Colonic mucosa (tissue), 4 donors: ENCODE data around the gene TAF8. TPM values are rescaled to one million over a fixed set of nuclear protein-coding genes. Genes with fewer than 3 reads are reported as not detected.

Experiments used
- DNase-seq: peaks from one replicate; pipeline ENCODE4 v3.0.0-alpha.2; 2020
- H3K27ac ChIP-seq: fragments of 200-600 bp; one replicate; pipeline ENCODE4 v1.8.0; 2021
- H3K27me3 ChIP-seq: fragments of 200-600 bp; one replicate; pipeline ENCODE4 v1.8.0; 2021
- H3K36me3 ChIP-seq: fragments of 200-600 bp; one replicate; pipeline ENCODE4 v1.8.0; 2021
- H3K4me1 ChIP-seq: fragments of 200-600 bp; one replicate; pipeline ENCODE4 v1.8.0; 2021; ENCODE audit warnings: mild to moderate bottlenecking
- H3K4me3 ChIP-seq: fragments of 200-600 bp; one replicate; pipeline ENCODE4 v1.8.0; 2021
- H3K9ac ChIP-seq, 2 donors: one replicate each; pipeline ENCODE4 v1.7.0; 2013; ENCODE audit warnings: control low read depth in 2 of 2, low read depth in 2 of 2, low read length in 2 of 2
- H3K9me3 ChIP-seq: fragments of 200-600 bp; one replicate; pipeline ENCODE4 v1.8.0; 2021
- intact Hi-C: fragments of 100-400 bp; cut with DNase I; formaldehyde crosslinking; loops from one replicate; pipeline ENCODE4 v1.14.1; 2022
- total RNA-seq, 2 donors: library from RNA; stranded (reverse); fragmentation: NEBNext Ultra II Directional in 1 of 2; extraction: Animal tissue kit (Norgen Biotek cat#: 25700) in 1 of 2; gene quantifications; one replicate each; pipeline ENCODE4 v1.2.1, GENCODE V29; 2021
- TF ChIP-seq, protein P1 (sequence below): fragments of 200-600 bp; IDR thresholded peaks from one replicate; pipeline ENCODE4 v1.8.0; 2022; ENCODE audit warnings: antibody characterized with exemption, mild to moderate bottlenecking
- donor health status: healthy.
- donor health status: DM: no; HTN: no; CAD: no.
- donor health status: DM: no; HTN: no; CAD: no.

The TAF8 gene
- total RNA-seq, 2 donors from 2014 or later, result 20.5 to 21.2 TPM

DNA sequence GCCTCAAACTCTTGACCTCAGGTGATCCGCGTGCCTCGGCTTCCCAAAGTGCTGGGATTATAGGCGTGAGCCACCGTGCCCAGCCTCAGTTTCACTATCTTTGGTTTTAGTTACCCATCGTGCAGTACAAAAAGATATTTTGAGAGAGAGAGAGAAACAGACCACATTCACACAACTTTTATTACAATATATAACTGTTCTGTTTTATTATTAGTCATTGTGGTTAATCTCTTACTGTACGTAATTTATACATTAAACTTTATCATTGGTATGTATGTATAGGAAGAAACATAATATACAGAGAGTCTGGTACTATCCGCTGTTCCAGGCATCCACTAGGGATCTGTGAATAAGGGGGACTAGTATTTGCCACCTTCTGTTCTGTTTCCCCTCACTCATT is 29.4 kb upstream of the TAF8 start:
- DNase-seq, result no peak
- TF ChIP-seq, protein P1, sequence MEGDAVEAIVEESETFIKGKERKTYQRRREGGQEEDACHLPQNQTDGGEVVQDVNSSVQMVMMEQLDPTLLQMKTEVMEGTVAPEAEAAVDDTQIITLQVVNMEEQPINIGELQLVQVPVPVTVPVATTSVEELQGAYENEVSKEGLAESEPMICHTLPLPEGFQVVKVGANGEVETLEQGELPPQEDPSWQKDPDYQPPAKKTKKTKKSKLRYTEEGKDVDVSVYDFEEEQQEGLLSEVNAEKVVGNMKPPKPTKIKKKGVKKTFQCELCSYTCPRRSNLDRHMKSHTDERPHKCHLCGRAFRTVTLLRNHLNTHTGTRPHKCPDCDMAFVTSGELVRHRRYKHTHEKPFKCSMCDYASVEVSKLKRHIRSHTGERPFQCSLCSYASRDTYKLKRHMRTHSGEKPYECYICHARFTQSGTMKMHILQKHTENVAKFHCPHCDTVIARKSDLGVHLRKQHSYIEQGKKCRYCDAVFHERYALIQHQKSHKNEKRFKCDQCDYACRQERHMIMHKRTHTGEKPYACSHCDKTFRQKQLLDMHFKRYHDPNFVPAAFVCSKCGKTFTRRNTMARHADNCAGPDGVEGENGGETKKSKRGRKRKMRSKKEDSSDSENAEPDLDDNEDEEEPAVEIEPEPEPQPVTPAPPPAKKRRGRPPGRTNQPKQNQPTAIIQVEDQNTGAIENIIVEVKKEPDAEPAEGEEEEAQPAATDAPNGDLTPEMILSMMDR, result no peak
- H3K4me1 ChIP-seq, result no peaks in the 10 kb centered on the region
- H3K27me3 ChIP-seq, result no peaks in the 10 kb centered on the region
- intact Hi-C loops, result no loop called here
- H3K27ac ChIP-seq, result no peak overlapping the region
- no peak overlapping the region for H3K4me3 ChIP-seq
- H3K36me3 ChIP-seq, result no peaks in the 10 kb centered on the region
- no peaks in the 10 kb centered on the region for H3K9me3 ChIP-seq
- H3K9ac ChIP-seq, result no peak overlapping the region

DNA sequence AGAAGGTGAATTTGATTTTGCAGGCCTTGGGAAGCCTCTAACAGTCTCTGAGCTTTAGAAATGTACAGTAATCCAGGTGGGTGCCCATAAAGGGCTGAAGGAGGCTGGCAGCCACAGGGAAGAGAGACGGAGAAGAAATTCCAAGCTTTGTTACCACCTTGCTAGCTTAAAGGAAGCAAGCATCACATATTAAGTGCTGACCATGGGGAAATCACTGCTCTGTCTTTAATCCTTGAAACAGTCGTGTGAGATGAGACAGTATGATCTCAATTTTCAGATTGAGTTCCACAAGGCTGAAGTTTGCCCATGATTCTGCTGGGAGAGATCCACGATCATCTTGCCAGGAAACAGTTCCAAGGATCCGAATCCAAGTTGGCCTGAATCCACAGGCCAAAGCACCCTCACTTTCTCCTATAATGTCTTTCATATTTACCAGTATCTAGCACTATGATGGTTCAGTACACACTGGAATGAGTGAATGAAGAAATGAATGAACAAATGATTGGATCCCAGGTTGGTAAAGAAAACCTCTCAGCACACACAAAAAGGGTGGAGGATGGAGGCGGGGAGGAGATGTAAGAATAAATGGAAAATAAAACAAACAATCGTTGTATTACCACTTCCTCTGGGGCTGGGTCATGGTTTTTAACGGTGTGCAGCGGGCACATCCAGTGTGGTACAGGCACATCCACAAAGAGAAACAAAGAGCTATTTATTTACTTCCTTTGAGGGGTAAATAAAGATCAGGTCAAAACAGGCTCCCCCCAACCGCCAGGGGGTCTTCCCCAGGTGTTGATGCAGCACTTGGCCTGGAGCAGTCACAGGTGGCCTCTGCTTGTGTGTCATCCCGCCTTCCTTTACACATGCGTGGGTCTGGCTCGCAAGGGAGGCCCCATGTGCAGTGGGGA is 28.2 kb upstream of the TAF8 start:
- H3K4me3 ChIP-seq, result no peak overlapping the region
- no peak overlapping the region for H3K27ac ChIP-seq
- DNase-seq, result no peak
- intact Hi-C loops, result no loop called here
- TF ChIP-seq, protein P1, result no peak
- H3K4me1 ChIP-seq, result no peaks in the 10 kb centered on the region
- no peaks in the 10 kb centered on the region for H3K36me3 ChIP-seq
- no peaks in the 10 kb centered on the region for H3K27me3 ChIP-seq
- H3K9ac ChIP-seq, result no peak overlapping the region
- no peaks in the 10 kb centered on the region for H3K9me3 ChIP-seq

DNA sequence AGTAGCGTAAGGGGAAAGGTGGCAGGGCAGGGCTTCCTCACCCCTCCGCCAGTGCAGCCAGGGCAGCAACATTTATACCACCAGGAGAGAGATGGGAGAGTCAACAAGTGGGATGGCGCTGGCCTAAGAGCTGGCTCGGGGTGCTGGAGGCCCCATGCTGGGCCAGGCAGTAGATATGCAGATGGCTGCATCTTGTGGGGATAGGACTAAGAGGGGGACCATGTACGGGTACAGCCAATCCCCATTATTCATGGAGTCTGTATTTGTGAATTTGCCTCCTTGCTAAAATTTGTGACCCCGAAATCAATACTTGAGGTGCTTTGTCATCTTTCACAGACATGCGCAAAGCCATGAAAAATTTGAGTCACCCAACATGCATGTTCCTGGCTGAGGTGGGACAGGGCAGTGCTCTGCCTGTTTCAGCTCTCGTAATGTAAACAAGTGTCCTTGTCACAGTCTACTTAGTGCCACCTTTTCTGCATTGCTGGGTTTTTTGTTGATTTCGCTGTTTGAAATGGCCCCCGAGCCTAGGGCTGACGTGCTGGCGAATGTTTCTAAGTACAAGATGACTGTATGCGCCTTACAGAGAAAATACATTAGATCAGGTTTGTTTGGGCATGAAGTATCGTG is 27.5 kb upstream of the TAF8 start:
- Histone ChIP-seq H3K9ac (no peak overlapping the region), H3K4me3 (no peak overlapping the region), H3K4me1 (no peaks in the 10 kb centered on the region), H3K9me3 (no peaks in the 10 kb centered on the region), H3K27me3 (no peaks in the 10 kb centered on the region), H3K36me3 (no peaks in the 10 kb centered on the region), H3K27ac (no peak overlapping the region)
- no peak for DNase-seq
- TF ChIP-seq, protein P1, result no peak
- intact Hi-C loops, result no loop called here

DNA sequence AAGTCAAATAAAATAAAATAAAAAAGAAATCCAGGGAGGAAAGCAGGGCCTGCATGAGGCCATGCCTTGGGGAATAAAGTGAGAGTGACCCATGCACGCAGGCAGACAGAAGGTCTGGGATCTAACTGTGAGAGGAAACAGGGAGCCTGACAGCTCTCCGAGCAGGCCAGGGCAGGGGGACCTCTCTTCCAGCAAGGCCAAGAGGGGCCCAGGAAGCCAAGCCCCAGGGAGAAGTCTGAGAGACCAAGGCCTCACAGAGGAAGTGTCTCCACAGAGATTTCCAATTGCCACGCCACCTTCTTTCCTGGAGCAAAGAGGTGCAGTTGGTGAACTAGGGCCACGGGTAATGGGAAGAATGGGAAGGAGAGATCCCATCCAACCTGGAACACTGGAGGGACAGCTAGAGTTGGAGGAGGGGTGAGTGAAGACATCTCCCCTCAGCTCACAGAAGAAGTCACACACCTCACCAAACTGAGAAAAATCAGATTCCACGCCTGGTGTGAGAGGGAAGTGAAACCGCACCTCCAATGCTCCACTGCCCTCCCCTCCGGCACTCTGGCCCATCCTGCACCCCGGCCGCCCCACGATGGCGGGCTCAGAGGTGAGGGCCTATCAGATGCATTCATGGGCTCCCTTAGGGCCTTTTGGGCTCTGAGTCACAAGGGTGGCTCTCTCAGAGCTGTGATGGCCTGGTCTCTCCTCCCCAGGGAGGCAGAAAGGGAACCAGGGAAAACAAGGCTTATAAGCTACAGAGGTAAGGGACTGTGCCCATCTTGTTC is 25.1 kb upstream of the TAF8 start:
- Histone ChIP-seq H3K36me3 (no peaks in the 10 kb centered on the region), H3K27me3 (no peaks in the 10 kb centered on the region), H3K4me3 (no peak overlapping the region), H3K9me3 (no peaks in the 10 kb centered on the region), H3K27ac (no peak overlapping the region), H3K9ac (no peak overlapping the region), H3K4me1 (no peaks in the 10 kb centered on the region)
- intact Hi-C loops, result no loop called here
- no peak for DNase-seq
- TF ChIP-seq, protein P1, result no peak

DNA sequence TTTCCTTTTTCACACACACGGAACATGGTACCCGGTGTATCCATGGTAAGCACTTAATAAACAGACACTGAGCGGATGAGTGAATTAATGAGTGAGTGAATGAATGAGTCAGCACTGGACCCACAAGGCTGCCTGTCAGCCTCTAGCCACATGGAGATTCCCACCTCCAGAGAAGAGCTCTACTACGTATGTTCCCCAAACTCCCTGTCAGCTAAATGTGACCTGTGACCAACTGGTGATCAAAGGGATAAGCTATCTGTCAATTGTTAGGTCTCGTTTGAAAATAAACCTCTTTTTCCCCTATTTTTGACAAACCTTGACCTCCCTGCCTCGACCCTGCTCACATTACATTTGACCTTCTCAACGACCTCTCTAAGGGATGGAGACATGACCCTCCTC is 24.5 kb upstream of the TAF8 start:
- TF ChIP-seq, protein P1, result no peak
- no peak overlapping the region for H3K4me3 ChIP-seq
- H3K9me3 ChIP-seq, result no peaks in the 10 kb centered on the region
- H3K4me1 ChIP-seq, result no peaks in the 10 kb centered on the region
- no peak for DNase-seq
- no peaks in the 10 kb centered on the region for H3K27me3 ChIP-seq
- H3K27ac ChIP-seq, result no peak overlapping the region
- no peaks in the 10 kb centered on the region for H3K36me3 ChIP-seq
- intact Hi-C loops, result no loop called here
- H3K9ac ChIP-seq, result no peak overlapping the region
